Brain microvascular endothelial cell (primary cell): Measurements from ENCODE around the gene PWWP2B.

Source experiments
- DNase-seq: peaks from one replicate; pipeline ENCODE4 v3.0.0-alpha.2; 2020
- H3K27ac ChIP-seq: fragments of 250-450 bp; sonication (Bioruptor Pico); 2 replicates; pipeline ENCODE4 v1.5.1; 2020; ENCODE audit warnings: mild to moderate bottlenecking, moderate library complexity
- H3K27me3 ChIP-seq: fragments of 250-450 bp; sonication (Bioruptor Pico); replicated peaks from 2 replicates; pipeline ENCODE4 v1.5.1; 2020; ENCODE audit warnings: mild to moderate bottlenecking
- H3K36me3 ChIP-seq: fragments of 250-450 bp; sonication (Bioruptor Pico); replicated peaks from 2 replicates; pipeline ENCODE4 v1.5.1; 2020; ENCODE audit warnings: mild to moderate bottlenecking
- H3K4me3 ChIP-seq: 2 replicates; pipeline ENCODE4 v1.5.1; 2011; ENCODE audit warnings: low read depth, mild to moderate bottlenecking, control low read depth, low read length, moderate library complexity
- CTCF ChIP-seq: IDR thresholded peaks from 2 replicates; pipeline ENCODE4 v1.5.1; 2011; ENCODE audit warnings: low read depth, mild to moderate bottlenecking, moderate library complexity, low read length, control low read depth, inconsistent platforms; ENCODE audit errors: missing control alignments
- in situ Hi-C: cut with HindIII; loops from 2 replicates; pipeline ENCODE4 v1.10.0; 2017; ENCODE audit warnings: low sequenced_read_pairs, low pct_ligation_motif_present

Gene PWWP2B

GRCh38 chr10:132436861-132437410, 39.9 kb downstream of the PWWP2B start:
- in situ Hi-C loops, result no loop called here

DNA sequence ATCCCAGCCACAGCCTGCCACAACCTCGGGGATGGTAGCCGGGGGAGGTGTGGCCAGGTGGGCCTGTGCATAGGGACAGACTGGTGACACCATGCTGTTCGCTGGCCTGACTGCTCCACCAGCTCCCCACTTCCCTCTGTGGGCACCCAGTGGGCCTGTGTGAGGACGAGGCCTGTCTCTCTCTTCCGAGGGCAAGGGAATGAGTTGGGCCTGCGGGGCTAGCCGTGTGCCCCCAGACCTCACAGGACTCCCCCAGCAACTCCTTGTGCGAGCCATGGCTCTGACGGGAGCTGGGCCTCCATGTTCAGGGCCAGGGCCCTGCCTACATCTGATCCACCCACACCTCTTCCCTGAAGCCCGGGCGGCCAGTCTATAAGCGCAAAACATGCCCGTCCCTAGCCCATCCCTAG, 40.5 kb downstream of the PWWP2B start:
- Histone ChIP-seq H3K4me3 (no peak overlapping the region), H3K27me3 (no peaks in the 10 kb centered on the region), H3K27ac (no peak overlapping the region), H3K36me3 (no peaks in the 10 kb centered on the region)
- DNase-seq, result no peak
- TF ChIP-seq CTCF, result no peak
- in situ Hi-C loops, result no loop called here

More at GRCh38 chr10:132436861-132437410, 39.9 kb downstream of the PWWP2B start:
- no peak for TF ChIP-seq CTCF
- Histone ChIP-seq H3K4me3 (no peak overlapping the region), H3K27ac (no peak overlapping the region), H3K27me3 (no peaks in the 10 kb centered on the region), H3K36me3 (no peaks in the 10 kb centered on the region)
- DNase-seq, result no peak

DNA sequence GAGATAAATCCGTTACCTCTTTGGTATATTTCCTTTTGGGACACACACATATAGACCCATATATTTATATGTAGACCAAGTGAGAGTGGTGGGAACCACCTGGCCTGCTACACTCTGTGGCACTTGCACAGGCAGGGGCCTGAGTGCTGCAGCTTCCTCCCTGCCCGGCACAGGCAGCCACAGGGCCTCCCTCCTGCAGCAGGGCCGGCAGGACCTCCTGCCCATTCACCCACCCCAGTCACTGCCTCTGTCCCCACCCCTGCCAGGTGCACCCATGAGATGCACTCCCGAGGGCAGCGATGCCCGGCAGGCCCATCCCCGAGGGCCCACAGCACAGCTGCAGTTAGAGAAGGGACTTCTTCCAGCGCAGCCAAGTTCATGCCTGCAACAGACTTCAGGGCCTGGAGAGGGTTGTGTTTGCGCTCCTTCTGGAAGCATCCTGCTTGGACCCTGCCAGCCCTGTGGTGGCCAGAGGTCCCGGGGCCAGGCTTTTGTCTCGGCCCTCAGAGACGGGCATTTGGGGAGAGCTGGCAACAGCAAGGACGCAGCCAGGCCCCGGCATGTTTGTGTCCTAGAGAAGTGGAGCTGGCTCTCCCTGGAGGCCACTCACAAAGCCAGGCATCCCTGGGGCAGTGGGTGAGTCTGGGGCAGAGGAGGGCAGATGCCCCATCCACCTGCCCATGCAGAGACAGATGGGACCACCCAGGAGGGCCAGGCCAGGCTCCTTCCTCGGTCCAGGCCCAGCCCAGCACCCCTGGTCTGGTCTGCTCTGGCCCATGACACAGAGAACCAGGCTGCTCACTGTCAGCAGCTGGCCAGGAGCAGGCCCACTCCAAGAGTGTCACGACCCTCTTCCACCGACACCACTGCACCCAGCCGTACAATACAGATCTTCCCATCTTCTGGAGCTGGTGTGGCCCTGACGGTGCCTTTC, 41.4 kb downstream of the PWWP2B start:
- Histone ChIP-seq H3K27ac (no peak overlapping the region), H3K27me3 (no peaks in the 10 kb centered on the region), H3K4me3 (no peak overlapping the region), H3K36me3 (no peaks in the 10 kb centered on the region)
- no peak for TF ChIP-seq CTCF
- in situ Hi-C loops, result no loop called here
- DNase-seq, result no peak

GRCh38 chr10:132439025-132439388, 42.0 kb downstream of the PWWP2B start:
- in situ Hi-C loops, result no loop called here
- H3K27me3 ChIP-seq, result no peaks in the 10 kb centered on the region
- no peak overlapping the region for H3K27ac ChIP-seq
- no peak for DNase-seq
- no peak overlapping the region for H3K4me3 ChIP-seq
- H3K36me3 ChIP-seq, result no peaks in the 10 kb centered on the region
- TF ChIP-seq CTCF, result no peak

GRCh38 chr10:132439424-132440163, 42.6 kb downstream of the PWWP2B start:
- DNase-seq, result no peak
- Histone ChIP-seq H3K27me3 (no peaks in the 10 kb centered on the region), H3K36me3 (no peaks in the 10 kb centered on the region), H3K27ac (no peak overlapping the region), H3K4me3 (no peak overlapping the region)
- in situ Hi-C loops, result no loop called here
- no peak for TF ChIP-seq CTCF
